IPS-NIHi11 (cell line): ENCODE measurements around the gene ADAMTS12.
"Not testable (repeated sequence)": the region's sequence is repeated elsewhere in the genome, so short reads cannot be mapped to it uniquely, and the experiment has no call there.

Source experiments
- DNase-seq: peaks from one replicate; pipeline ENCODE4 v3.0.0; 2012; ENCODE audit warnings: mixed read lengths, low spot score

Gene ADAMTS12, protein sequence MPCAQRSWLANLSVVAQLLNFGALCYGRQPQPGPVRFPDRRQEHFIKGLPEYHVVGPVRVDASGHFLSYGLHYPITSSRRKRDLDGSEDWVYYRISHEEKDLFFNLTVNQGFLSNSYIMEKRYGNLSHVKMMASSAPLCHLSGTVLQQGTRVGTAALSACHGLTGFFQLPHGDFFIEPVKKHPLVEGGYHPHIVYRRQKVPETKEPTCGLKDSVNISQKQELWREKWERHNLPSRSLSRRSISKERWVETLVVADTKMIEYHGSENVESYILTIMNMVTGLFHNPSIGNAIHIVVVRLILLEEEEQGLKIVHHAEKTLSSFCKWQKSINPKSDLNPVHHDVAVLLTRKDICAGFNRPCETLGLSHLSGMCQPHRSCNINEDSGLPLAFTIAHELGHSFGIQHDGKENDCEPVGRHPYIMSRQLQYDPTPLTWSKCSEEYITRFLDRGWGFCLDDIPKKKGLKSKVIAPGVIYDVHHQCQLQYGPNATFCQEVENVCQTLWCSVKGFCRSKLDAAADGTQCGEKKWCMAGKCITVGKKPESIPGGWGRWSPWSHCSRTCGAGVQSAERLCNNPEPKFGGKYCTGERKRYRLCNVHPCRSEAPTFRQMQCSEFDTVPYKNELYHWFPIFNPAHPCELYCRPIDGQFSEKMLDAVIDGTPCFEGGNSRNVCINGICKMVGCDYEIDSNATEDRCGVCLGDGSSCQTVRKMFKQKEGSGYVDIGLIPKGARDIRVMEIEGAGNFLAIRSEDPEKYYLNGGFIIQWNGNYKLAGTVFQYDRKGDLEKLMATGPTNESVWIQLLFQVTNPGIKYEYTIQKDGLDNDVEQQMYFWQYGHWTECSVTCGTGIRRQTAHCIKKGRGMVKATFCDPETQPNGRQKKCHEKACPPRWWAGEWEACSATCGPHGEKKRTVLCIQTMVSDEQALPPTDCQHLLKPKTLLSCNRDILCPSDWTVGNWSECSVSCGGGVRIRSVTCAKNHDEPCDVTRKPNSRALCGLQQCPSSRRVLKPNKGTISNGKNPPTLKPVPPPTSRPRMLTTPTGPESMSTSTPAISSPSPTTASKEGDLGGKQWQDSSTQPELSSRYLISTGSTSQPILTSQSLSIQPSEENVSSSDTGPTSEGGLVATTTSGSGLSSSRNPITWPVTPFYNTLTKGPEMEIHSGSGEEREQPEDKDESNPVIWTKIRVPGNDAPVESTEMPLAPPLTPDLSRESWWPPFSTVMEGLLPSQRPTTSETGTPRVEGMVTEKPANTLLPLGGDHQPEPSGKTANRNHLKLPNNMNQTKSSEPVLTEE (N-terminal part only)

DNA sequence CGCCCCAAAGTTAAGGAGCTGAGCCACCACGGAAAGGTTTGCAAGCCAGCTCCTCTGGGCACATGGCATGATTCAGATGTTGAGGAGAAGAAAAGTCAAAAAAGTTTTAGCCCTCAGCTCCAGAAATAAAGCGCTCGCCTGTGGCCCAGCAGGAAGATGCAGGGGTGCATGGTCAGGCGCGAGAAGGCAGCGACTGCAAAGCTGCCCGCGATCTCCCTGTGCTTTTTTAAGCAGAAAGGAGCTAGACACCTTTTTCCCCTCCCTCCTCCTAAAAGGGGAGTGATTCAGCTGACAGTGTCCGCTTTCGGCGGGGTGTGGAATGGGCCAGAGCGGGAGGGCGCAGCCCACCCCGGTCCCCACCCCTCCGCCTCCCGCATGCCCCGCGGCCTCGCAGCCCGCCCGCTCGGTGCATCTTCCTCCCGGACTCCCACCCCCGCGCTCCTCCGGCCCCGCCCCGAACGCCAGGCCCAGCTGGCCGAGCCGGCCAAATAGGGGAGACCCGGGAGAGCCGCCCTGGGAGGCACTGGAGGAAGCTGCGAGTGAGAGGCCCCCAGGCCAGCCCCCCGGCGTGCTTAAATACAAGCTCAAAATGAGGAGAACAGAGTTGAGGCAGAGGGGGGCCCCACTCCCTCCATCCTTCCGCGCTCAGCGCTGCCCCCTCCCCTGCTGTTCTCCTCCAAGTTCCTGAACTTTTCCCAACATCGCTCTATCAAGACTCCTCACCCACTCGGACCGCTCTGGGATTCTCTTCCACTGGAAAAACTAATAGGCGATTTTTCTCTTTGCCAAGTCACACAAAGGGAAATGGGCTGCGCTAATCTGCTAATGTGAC, at the start of gene ADAMTS12:
TSS of gene ADAMTS12 (minus strand) at position 203 of the 832 bp plus-strand sequence. CDS start at position 69, 134 bp downstream.
- peak; percentile 83 for DNase-seq

DNA sequence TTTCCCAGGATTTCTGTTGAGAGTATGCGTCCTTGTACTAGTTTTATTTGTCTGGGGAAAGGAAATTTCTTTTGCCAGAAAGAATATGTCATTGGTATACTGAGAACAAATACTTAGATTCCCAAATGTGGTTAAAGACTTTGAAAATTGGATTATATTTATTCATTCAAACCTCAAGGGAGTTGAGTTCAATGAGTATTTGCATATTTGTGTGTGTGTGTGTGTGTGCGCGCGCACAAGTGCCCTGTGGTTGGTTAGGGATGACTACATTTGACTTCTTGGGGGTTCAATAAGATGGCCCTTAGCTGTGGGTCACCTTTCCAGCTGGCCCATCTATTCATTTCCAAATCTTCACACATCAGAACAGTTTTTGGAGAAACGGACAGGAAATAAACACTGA, 49.3 kb upstream of the ADAMTS12 start:
- no peak for DNase-seq

DNA sequence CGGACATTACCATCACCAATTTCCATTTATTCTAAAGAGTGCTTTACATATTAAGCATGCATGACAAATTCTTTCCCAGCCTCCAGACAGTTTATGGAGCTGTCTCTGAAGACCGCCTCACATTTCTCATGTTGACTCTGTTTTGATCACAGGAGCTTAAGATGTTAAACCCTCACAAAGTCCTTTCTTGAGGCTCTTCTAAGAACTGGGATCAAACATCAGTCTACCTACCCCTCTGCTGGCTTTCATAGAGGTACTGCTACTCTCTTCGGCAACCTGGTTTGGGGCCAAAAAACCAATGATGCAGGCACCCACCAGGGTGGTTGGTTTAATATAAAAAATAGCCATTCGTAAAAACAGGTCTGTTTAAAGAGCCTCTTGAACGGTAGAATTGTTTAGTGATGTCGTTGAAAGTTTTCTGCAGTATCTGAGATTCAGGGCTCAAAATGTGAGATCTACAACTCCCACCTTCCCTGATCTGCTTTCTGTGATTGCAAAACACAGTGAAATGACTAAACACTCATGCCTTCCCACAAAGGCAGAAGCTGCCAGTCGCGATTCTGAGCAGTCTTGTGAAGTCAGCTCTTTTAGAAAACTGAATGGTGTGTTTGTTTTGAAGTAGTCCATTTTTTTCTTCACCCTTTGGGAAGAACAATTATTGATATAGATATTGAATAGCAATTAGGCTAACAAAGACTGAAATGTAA, 47.9 kb upstream of the ADAMTS12 start:
- no peak for DNase-seq

DNA sequence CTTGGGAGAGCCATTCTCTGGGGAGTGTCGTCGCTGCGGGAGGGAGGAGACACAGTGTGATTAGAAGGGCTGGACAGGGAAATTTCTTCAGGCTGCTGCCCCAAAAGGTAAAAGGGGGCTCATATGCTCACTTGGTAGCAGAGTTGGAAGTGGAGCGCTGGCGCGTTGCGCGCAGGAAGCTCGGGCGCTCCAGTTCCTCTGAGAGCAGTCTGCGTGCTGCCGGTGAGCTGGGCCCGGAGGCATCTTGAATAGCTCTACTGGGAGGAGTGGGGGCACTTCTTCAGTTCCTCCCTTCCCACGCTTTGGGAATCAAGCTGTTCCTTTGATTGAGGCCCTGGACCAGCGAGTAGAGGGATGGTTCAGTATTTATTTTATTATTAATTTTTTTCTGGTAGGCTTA, 47.1 kb upstream of the ADAMTS12 start:
- no peak for DNase-seq

DNA sequence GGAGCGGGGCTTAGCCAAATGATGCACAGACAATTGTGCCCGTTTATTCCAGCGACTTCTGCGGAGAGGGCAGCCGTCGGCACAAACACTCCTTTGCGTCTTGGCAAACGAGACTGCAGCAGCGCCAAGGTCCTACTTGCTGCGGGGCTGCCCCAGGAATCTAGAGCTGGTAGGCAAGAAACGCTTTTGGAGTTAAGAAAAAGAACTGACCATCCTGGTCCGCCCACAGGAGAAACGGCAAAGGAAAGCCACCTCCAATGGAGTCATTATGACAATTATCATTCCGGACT, 46.7 kb upstream of the ADAMTS12 start:
- DNase-seq: no peak

DNA sequence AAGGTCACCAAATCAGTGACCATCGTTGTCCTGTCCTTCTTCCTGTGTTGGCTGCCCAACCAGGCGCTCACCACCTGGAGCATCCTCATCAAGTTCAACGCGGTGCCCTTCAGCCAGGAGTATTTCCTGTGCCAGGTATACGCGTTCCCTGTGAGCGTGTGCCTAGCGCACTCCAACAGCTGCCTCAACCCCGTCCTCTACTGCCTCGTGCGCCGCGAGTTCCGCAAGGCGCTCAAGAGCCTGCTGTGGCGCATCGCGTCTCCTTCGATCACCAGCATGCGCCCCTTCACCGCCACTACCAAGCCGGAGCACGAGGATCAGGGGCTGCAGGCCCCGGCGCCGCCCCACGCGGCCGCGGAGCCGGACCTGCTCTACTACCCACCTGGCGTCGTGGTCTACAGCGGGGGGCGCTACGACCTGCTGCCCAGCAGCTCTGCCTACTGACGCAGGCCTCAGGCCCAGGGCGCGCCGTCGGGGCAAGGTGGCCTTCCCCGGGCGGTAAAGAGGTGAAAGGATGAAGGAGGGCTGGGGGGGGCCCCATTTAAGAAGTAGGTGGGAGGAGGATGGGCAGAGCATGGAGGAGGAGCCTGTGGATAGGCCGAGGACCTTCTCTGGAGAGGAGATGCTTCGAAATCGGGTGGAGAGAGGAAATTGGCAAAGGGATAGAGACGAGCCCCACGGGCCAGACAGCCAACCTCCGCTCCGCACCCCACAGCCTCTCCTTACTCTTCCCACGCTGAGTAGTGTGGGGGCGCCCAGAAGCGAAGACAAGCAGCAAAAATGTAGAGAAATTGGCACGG, 46.1 kb upstream of the ADAMTS12 start:
- DNase-seq: no peak

DNA sequence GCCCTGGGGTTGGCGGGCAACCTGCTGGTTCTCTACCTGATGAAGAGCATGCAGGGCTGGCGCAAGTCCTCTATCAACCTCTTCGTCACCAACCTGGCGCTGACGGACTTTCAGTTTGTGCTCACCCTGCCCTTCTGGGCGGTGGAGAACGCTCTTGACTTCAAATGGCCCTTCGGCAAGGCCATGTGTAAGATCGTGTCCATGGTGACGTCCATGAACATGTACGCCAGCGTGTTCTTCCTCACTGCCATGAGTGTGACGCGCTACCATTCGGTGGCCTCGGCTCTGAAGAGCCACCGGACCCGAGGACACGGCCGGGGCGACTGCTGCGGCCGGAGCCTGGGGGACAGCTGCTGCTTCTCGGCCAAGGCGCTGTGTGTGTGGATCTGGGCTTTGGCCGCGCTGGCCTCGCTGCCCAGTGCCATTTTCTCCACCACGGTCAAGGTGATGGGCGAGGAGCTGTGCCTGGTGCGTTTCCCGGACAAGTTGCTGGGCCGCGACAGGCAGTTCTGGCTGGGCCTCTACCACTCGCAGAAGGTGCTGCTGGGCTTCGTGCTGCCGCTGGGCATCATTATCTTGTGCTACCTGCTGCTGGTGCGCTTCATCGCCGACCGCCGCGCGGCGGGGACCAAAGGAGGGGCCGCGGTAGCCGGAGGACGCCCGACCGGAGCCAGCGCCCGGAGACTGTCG, 45.4 kb upstream of the ADAMTS12 start:
- no peak for DNase-seq

DNA sequence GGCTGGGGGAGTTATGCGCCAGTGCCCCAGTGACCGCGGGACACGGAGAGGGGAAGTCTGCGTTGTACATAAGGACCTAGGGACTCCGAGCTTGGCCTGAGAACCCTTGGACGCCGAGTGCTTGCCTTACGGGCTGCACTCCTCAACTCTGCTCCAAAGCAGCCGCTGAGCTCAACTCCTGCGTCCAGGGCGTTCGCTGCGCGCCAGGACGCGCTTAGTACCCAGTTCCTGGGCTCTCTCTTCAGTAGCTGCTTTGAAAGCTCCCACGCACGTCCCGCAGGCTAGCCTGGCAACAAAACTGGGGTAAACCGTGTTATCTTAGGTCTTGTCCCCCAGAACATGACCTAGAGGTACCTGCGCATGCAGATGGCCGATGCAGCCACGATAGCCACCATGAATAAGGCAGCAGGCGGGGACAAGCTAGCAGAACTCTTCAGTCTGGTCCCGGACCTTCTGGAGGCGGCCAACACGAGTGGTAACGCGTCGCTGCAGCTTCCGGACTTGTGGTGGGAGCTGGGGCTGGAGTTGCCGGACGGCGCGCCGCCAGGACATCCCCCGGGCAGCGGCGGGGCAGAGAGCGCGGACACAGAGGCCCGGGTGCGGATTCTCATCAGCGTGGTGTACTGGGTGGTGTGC, 44.7 kb upstream of the ADAMTS12 start, which contains the start of gene RXFP3:
TSS of gene RXFP3 (plus strand) at position 6 of the 636 bp plus-strand sequence. CDS start at position 361, 355 bp downstream.
- peak; percentile 58 for DNase-seq

DNA sequence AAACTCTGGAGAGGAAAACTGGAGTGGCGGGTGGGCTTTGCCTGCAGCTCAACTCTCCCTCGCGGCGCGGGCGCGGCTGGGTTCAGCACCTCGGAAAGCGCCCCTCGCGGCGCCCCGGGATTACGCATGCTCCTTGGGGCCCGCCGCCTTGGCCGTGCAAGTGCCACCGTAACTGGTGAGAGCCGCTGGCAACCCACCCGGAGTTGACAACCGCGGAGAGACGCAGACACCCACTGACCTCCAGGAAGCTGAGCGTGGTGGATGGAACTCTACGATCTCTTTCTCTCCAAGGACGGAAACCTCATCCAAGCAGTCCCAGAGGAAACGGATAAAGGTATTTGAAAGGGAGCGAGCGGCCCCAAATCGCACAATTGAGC, 44.2 kb upstream of the ADAMTS12 start:
- peak; percentile 88 for DNase-seq

DNA sequence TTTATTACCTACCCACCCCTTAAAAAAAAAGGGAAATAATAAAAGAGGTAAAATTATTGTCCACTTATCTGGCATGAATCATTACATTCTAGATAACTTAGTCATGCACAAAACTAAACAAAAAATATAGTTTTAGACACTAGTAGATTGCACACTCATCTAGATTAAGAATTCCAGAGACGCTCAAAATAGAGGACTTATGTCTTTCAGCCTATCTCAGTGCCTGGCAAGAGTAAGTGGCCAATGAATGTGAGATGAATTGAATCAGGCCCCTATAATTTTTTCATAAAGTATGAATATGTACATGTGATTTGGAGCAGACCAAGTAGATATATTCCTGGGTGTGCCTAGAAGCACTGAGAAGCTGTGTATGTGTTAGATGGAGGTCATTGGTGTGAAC, 42.4 kb upstream of the ADAMTS12 start:
- no peak for DNase-seq

DNA sequence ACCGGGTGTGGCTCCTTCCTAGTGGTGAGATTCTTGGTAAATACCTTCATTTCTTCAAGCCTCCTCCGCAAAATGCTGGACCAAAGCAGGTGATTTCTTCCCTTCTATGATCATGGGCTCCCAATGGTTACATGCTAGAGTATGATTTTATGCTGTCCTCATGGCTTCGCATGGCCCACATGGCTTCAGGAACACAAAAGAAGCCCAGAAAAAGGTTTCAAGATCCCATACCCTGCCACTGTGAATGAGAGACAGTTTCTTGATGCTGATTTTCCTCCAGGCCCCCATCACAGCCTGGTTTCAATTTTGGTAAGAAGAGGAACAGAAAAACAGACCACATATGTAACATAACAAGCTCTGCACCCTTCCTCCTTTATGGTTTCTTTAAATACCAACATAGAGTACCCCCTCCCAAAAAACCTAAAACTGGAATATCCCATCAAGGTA, 42.0 kb upstream of the ADAMTS12 start:
- no peak for DNase-seq

DNA sequence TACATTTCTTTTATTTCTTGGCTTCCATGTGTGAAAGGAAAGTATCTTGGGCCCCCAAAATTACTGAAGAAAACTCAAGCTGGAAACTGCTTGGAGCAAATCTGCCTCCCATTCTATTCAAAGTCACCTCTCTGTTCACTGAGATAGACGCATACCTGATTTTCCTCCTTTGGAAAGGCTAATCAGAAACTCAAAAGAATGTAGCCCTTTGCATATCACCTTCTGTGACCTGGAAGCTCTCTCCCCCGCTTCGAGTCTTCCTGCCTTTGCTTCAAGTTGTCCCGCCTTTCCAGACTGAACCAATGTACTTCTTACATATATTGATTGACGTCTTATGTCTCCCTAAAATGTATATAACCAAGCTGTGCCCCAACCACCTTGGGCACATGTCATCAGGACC, 39.3 kb upstream of the ADAMTS12 start:
- DNase-seq: no peak

DNA sequence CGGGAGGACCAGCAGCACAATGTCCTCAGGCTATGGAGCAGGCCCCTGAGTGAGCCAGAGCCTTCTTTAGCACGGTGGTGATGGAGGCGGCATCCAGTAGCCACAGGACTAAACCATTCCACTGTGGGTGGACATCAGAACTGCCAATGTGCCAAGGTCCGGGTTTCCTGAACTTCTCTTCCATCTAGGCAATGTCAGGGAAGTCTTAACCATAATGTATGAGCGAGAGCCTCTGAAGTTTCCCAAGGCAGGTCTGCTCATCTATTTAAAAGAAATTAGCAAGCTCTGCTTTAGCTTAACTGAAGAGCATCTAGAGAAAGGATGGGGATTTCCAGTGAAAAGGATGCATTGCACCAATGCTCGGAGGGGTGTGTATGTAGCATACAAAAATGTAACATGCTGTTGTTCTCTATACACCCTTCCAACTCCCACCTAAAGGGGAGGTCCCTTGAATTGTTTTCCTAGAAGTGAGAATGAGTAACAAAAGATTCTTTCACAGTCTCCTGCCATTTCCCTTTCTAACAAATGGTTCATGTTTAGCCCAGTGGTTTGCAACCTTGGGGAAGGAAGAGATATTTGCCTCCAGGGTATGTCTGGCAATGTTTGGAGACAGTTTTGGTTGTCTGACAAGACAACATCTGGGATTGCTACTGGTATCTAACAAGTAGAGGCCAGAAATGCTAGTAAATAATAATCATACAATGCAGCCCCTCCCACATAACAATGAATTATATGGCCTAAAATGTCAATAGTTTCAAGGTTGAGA, 38.3 kb upstream of the ADAMTS12 start:
- no peak for DNase-seq

DNA sequence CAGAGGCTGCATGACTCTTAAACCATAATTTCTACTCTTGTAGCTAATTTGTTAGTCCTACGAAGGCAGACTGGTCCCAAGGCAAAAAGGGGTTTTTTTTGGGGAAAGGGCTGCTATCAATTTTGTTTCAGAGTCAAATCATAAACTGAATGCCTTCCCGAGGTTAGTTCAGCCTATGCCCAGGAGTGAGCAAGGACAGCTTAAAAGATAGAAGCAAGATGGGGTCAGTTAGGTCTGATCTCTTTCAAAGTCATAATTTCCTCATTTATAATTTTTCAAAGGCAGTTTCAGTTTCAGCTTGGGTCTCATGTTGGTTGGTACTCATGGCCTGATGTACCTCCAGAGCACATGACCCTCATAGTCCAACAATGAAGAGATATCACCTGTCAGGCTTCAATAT, 36.5 kb upstream of the ADAMTS12 start:
- no peak for DNase-seq

DNA sequence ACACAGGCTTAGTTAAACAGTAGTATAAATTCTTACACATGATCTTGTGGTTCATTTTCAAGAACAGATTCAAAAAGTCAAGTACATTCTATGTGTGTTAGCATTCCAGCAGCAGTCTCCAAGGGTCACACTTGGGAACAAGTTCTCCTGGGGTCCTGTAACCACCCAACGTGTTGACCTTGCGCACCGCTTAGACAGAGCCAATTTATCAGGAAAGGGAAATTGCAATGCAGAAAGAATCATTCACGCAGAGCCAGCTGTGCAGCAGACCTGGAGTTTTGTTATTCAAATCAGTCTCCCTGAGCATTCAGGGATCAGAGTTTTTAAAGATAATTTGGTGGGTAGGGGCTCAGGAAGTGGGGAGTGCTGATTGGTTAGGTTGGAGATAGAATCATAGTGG, 35.9 kb upstream of the ADAMTS12 start:
- no peak for DNase-seq

DNA sequence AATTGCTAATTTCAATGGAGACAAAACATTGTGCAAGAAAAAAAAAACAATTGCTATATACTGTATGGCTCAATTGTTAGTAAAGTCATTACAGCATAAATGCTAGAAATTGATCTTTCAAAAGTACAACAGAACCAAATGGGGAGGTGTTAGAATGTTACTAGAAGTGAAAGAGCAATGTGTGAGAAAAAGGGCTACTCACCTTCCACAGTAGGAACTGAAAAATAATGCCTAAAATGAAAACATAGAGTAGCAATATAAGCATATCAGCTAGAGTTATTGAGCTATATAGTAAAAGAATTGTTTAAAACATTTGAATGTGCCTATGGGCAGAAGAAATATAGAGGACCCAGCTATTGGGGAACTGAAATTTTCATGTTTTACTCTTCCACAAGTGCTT, 33.5 kb upstream of the ADAMTS12 start:
- no peak for DNase-seq

DNA sequence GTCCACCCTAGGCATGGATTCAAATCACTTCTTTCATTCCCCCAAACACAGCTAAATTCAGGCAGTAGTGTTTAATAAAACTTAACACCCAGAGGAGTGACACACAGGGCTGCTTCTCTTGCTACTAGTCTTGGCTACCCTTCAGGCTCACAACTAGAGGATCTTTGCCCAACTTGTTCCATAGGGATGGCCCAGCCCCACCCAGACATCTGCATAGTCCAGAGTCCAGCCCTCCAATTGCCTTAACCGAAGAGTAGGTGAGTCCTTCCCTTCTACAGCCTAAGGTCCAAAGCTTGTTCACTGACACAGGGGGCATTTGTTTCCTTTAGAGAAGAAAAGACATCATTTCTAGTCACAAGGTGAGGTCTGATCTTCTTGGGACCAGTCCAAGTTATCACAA, 29.2 kb upstream of the ADAMTS12 start:
- DNase-seq: no peak

DNA sequence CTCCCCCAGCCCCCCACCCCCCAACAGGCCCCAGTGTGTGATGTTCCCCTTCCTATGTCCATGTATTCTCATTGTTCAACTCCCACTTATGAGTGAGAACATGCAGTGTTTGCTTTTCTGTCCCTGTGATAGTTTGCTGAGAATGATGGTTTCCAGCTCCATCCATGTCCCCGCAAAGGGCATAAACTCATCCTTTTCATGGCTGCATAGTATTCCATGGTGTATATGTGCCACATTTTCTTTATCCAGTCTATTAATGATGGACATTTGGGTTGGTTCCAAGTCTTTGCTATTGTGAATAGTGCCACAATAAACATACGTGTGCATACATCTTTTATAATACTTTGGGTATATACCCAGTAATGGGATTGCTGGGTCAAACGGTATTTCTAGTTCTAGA, 23.1 kb upstream of the ADAMTS12 start:
- DNase-seq: not testable (repeated sequence)
